Measurements from ENCODE around the gene EPN3. TPM values are rescaled to one million over a fixed set of nuclear protein-coding genes. Genes with fewer than 3 reads are reported as not detected.

The EPN3 gene
- polyA plus RNA-seq, 1 donor from 2014 or later = not detected

DNA sequence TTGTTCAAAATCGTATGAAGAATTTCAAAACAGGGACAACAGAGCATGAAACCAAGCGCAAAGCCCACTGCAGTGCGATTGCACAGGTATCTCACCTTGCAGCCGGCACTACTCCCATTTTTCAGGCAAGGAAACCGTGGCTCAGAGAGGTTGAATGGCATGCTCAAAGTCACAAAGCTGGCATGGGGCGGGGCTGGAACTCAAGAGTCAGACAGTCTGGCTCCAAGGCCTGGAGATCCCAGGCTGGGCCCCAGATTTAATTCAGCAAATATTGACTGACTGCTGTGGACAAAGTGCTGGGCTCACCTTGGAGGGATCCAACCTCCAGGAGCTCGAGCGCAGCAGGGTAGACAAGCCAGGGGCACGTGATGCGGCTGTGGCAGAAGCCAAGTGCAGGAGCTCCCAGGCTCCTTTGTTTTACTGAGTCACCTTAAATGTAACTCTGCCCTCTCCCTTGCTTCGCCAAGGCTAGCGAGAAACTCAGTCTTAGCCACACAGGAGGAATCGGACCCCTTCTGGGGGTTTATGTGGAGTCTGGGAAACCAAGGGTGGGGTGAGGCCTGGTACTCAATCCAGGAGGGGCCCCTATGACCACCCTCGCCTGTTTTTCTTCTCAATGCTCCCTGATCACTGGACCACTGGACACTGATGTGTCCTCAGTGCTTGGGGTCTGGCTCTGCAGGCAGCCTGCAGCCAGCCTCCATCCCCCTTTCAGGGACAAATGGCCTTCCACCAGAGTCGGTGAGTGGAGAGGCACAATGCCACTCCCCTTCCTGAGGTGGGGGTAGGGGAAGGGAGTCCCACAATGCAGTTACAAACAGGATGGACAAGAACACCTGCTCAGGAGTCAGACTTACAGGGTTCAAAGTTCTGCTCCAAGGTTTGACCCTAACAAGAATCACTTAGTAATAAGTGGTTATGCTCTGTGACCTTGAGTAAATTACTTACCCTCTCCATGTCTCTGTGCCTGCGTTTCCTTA is 10.6 kb downstream of the EPN3 start:
- H2AFZ ChIP-seq (ENCODE audit: low read depth, low read length) = peak overlapping the region; percentile 37
- H3K4me2 ChIP-seq (ENCODE audit: low read length) = peak overlapping the region; percentile 71
- no peaks in the 10 kb centered on the region for H3K79me2 ChIP-seq (replicated peaks; ENCODE audit: insufficient read depth, low read length)
- H3K27ac ChIP-seq (ENCODE audit: low read length) = peak overlapping the region; percentile 71
- no peaks in the 10 kb centered on the region for H3K9me2 ChIP-seq (ENCODE audit: insufficient read depth, low read length)
- H3K9me3 ChIP-seq (ENCODE audit: low read length) = no peaks in the 10 kb centered on the region
- TF ChIP-seq SMC3 (conservative IDR thresholded peaks at IDR 0.05; ENCODE audit: poor library complexity) = no peak
- TF ChIP-seq, protein P1, sequence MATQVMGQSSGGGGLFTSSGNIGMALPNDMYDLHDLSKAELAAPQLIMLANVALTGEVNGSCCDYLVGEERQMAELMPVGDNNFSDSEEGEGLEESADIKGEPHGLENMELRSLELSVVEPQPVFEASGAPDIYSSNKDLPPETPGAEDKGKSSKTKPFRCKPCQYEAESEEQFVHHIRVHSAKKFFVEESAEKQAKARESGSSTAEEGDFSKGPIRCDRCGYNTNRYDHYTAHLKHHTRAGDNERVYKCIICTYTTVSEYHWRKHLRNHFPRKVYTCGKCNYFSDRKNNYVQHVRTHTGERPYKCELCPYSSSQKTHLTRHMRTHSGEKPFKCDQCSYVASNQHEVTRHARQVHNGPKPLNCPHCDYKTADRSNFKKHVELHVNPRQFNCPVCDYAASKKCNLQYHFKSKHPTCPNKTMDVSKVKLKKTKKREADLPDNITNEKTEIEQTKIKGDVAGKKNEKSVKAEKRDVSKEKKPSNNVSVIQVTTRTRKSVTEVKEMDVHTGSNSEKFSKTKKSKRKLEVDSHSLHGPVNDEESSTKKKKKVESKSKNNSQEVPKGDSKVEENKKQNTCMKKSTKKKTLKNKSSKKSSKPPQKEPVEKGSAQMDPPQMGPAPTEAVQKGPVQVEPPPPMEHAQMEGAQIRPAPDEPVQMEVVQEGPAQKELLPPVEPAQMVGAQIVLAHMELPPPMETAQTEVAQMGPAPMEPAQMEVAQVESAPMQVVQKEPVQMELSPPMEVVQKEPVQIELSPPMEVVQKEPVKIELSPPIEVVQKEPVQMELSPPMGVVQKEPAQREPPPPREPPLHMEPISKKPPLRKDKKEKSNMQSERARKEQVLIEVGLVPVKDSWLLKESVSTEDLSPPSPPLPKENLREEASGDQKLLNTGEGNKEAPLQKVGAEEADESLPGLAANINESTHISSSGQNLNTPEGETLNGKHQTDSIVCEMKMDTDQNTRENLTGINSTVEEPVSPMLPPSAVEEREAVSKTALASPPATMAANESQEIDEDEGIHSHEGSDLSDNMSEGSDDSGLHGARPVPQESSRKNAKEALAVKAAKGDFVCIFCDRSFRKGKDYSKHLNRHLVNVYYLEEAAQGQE (IDR thresholded peaks at IDR 0.05; ENCODE audit: borderline replicate concordance) = no peak
- no peak for TF ChIP-seq EP300 (conservative IDR thresholded peaks at IDR 0.05; ENCODE audit: poor library complexity, severe bottlenecking)
- TF ChIP-seq POLR2AphosphoS5 (IDR thresholded peaks at IDR 0.05) = no peak
- TF ChIP-seq TAF1 (IDR thresholded peaks at IDR 0.05; ENCODE audit: low read depth) = no peak
- TF ChIP-seq, protein P2, sequence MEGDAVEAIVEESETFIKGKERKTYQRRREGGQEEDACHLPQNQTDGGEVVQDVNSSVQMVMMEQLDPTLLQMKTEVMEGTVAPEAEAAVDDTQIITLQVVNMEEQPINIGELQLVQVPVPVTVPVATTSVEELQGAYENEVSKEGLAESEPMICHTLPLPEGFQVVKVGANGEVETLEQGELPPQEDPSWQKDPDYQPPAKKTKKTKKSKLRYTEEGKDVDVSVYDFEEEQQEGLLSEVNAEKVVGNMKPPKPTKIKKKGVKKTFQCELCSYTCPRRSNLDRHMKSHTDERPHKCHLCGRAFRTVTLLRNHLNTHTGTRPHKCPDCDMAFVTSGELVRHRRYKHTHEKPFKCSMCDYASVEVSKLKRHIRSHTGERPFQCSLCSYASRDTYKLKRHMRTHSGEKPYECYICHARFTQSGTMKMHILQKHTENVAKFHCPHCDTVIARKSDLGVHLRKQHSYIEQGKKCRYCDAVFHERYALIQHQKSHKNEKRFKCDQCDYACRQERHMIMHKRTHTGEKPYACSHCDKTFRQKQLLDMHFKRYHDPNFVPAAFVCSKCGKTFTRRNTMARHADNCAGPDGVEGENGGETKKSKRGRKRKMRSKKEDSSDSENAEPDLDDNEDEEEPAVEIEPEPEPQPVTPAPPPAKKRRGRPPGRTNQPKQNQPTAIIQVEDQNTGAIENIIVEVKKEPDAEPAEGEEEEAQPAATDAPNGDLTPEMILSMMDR (IDR thresholded peaks at IDR 0.05; ENCODE audit: poor library complexity, severe bottlenecking) = no peak
- TF ChIP-seq MXI1 (conservative IDR thresholded peaks at IDR 0.05; ENCODE audit: poor library complexity, severe bottlenecking) = no peak
- no peak for TF ChIP-seq RAD21 (conservative IDR thresholded peaks at IDR 0.05)
- TF ChIP-seq EZH2 (IDR thresholded peaks at IDR 0.05; ENCODE audit: borderline replicate concordance, insufficient read depth, low read length, poor library complexity, severe bottlenecking) = no peak
- H3K4me3 ChIP-seq (ENCODE audit: low read length) = peak overlapping the region; percentile 70
- no peaks in the 10 kb centered on the region for H3K36me3 ChIP-seq (ENCODE audit: insufficient read depth, low read length)
- H4K20me1 ChIP-seq (ENCODE audit: insufficient read depth) = no peaks in the 10 kb centered on the region
- peak overlapping the region; percentile 79 for H3K9ac ChIP-seq (ENCODE audit: low read length)
- no peaks in the 10 kb centered on the region for H3K27me3 ChIP-seq (ENCODE audit: insufficient read depth, low read depth, low read length)
- no peaks in the 10 kb centered on the region for H3F3A ChIP-seq (ENCODE audit: insufficient read depth, low read length, poor library complexity, severe bottlenecking)

DNA sequence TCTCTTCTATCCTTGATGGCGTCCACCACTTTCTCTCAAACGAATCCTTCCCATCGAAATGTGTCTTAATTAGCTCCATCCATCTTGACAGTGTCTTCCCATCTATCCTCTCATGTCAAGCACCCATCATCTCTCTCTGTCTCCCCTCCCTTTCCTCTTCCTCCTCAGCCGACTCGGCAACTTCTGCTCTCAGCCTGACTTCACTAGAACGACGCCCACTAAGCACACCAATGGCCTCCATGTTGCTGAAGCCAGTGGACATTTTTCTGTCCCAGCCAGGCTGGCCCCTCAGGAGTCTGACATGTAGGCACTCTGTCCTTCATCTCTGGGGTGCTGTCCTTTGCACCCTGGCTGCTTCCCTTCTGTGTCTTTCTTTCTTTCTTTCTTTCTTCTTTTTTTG is 12.0 kb downstream of the EPN3 start:
- Histone ChIP-seq H3K79me2 (replicated peaks; ENCODE audit: insufficient read depth, low read length) (no peaks in the 10 kb centered on the region), H3K27me3 (ENCODE audit: insufficient read depth, low read depth, low read length) (no peaks in the 10 kb centered on the region), H3K4me2 (ENCODE audit: low read length) (no peak overlapping the region), H3K9me2 (ENCODE audit: insufficient read depth, low read length) (no peaks in the 10 kb centered on the region), H3K4me3 (ENCODE audit: low read length) (no peak overlapping the region), H3K9me3 (ENCODE audit: low read length) (no peaks in the 10 kb centered on the region), H4K20me1 (ENCODE audit: insufficient read depth) (no peaks in the 10 kb centered on the region), H3K27ac (ENCODE audit: low read length) (no peak overlapping the region), H2AFZ (ENCODE audit: low read depth, low read length) (no peak overlapping the region), H3K36me3 (ENCODE audit: insufficient read depth, low read length) (no peaks in the 10 kb centered on the region), H3K9ac (ENCODE audit: low read length) (no peak overlapping the region), H3F3A (ENCODE audit: insufficient read depth, low read length, poor library complexity, severe bottlenecking) (no peaks in the 10 kb centered on the region)
- TF ChIP-seq SMC3 (conservative IDR thresholded peaks at IDR 0.05; ENCODE audit: poor library complexity) (no peak), TAF1 (IDR thresholded peaks at IDR 0.05; ENCODE audit: low read depth) (no peak), EP300 (conservative IDR thresholded peaks at IDR 0.05; ENCODE audit: poor library complexity, severe bottlenecking) (no peak), POLR2AphosphoS5 (IDR thresholded peaks at IDR 0.05) (no peak), EZH2 (IDR thresholded peaks at IDR 0.05; ENCODE audit: borderline replicate concordance, insufficient read depth, low read length, poor library complexity, severe bottlenecking) (no peak), RAD21 (conservative IDR thresholded peaks at IDR 0.05) (no peak), MXI1 (conservative IDR thresholded peaks at IDR 0.05; ENCODE audit: poor library complexity, severe bottlenecking) (no peak)
- TF ChIP-seq, protein P2 (IDR thresholded peaks at IDR 0.05; ENCODE audit: poor library complexity, severe bottlenecking) = no peak
- TF ChIP-seq, protein P1 (IDR thresholded peaks at IDR 0.05; ENCODE audit: borderline replicate concordance) = no peak
